Endothelial cell of umbilical vein (primary cell): ENCODE results near the gene PTCH2.

Source experiments
- EZH2 ChIP-seq: IDR thresholded peaks from 2 replicates; pipeline ENCODE4 v1.6.1; 2012; ENCODE audit warnings: borderline replicate concordance, low read depth, mild to moderate bottlenecking, moderate library complexity, low read length, inconsistent platforms; ENCODE audit not compliant: severe bottlenecking
- GATA2 ChIP-seq: IDR thresholded peaks from 2 replicates; pipeline ENCODE4 v1.7.0; 2011; ENCODE audit warnings: low read depth, mild to moderate bottlenecking, moderate library complexity, mixed read lengths, low read length; ENCODE audit not compliant: insufficient read length, insufficient read depth
- MYC ChIP-seq: IDR thresholded peaks from one replicate; pipeline ENCODE4 v1.6.1; 2011; ENCODE audit warnings: mild to moderate bottlenecking, low read depth, low read length
- POLR2A ChIP-seq: IDR thresholded peaks from 2 replicates; pipeline ENCODE4 v1.6.1; 2012; ENCODE audit warnings: low read depth, mild to moderate bottlenecking, control low read depth, low read length
- POLR2AphosphoS5 ChIP-seq: IDR thresholded peaks from 2 replicates; pipeline ENCODE4 v1.6.1; 2012; ENCODE audit warnings: low read depth, mild to moderate bottlenecking, control low read depth, low read length, moderate library complexity; ENCODE audit not compliant: insufficient read depth
- TF ChIP-seq, protein P1 (sequence below), 2 donors: IDR thresholded peaks; 1 replicate in 1 of 2; 2 replicates in 1 of 2; pipeline ENCODE4 v1.5.1; 2011; ENCODE audit warnings: low read length in 2 of 2, mild to moderate bottlenecking in 2 of 2, moderate library complexity in 2 of 2, control low read depth in 1 of 2, inconsistent platforms in 1 of 2, low read depth in 1 of 2; ENCODE audit not compliant: insufficient read depth in 1 of 2; ENCODE audit errors: extremely low read depth in 1 of 2
- TF ChIP-seq, protein P2 (sequence below): IDR thresholded peaks from 2 replicates; pipeline ENCODE4 v1.6.1; 2011; ENCODE audit not compliant: insufficient read depth, insufficient read length

DNA sequence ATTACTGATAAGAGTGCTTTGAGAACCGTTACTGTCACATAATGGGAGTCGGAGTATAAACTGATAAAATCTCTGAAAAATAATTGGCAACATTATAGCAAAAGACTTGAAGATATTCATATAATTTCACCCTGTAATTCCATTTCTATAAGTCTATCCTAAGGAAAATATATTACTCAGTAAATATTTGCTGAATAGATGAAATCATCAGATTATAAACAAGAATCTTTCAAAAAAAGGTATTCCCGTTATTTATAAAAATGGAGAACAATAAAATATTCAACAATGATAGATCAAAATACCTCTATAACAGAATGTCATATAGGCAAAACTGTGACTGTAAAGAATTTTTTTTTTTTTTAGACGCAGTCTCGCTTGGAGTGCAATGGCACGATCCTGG lies 42.4 kb upstream of the PTCH2 start:
- TF ChIP-seq POLR2A, result no peak
- TF ChIP-seq, protein P1, sequence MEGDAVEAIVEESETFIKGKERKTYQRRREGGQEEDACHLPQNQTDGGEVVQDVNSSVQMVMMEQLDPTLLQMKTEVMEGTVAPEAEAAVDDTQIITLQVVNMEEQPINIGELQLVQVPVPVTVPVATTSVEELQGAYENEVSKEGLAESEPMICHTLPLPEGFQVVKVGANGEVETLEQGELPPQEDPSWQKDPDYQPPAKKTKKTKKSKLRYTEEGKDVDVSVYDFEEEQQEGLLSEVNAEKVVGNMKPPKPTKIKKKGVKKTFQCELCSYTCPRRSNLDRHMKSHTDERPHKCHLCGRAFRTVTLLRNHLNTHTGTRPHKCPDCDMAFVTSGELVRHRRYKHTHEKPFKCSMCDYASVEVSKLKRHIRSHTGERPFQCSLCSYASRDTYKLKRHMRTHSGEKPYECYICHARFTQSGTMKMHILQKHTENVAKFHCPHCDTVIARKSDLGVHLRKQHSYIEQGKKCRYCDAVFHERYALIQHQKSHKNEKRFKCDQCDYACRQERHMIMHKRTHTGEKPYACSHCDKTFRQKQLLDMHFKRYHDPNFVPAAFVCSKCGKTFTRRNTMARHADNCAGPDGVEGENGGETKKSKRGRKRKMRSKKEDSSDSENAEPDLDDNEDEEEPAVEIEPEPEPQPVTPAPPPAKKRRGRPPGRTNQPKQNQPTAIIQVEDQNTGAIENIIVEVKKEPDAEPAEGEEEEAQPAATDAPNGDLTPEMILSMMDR (IDR thresholded peaks at IDR 0.05; ENCODE audit: extremely low read depth in 1 of 2, insufficient read depth in 1 of 2, low read depth in 1 of 2, low read length in 2 of 2), result no peak
- no peak for TF ChIP-seq GATA2
- no peak for TF ChIP-seq POLR2AphosphoS5
- no peak for TF ChIP-seq EZH2
- TF ChIP-seq MYC, result no peak
- TF ChIP-seq, protein P2, sequence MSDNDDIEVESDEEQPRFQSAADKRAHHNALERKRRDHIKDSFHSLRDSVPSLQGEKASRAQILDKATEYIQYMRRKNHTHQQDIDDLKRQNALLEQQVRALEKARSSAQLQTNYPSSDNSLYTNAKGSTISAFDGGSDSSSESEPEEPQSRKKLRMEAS, result no peak
